Thymus (tissue), 11 donors: ENCODE data around the gene LETMD1. TPM values are rescaled to one million over a fixed set of nuclear protein-coding genes. Genes with fewer than 3 reads are reported as not detected.

ENCODE experiments used
- DNase-seq, 9 donors: peaks; one replicate each; pipeline ENCODE4 v3.0.0-alpha.2; 2013; ENCODE audit warnings: low spot score in 9 of 9, low read depth in 6 of 9, missing footprints in 1 of 9
- H3K27ac ChIP-seq, 2 donors: one replicate each; pipeline ENCODE4 v1.5.1; 2013; ENCODE audit warnings: control low read depth in 1 of 2, low read depth in 1 of 2, low read length in 1 of 2, mild to moderate bottlenecking in 1 of 2, moderate library complexity in 1 of 2
- H3K27me3 ChIP-seq, 2 donors: one replicate each; pipeline ENCODE4 v1.5.1; 2013; ENCODE audit warnings: low read length in 1 of 2; ENCODE audit not compliant: control insufficient read depth in 2 of 2, insufficient read depth in 1 of 2
- H3K36me3 ChIP-seq, 2 donors: one replicate each; pipeline ENCODE4 v1.5.1; 2013; ENCODE audit warnings: low read length in 1 of 2, mild to moderate bottlenecking in 1 of 2, moderate library complexity in 1 of 2; ENCODE audit not compliant: control insufficient read depth in 2 of 2, insufficient read depth in 2 of 2
- H3K4me1 ChIP-seq, 2 donors: one replicate each; pipeline ENCODE4 v1.5.1; 2013; ENCODE audit warnings: low read length in 2 of 2; ENCODE audit not compliant: control insufficient read depth in 2 of 2, insufficient read depth in 2 of 2
- H3K4me3 ChIP-seq, 2 donors: one replicate each; pipeline ENCODE4 v1.5.1; 2013; ENCODE audit warnings: low read length in 2 of 2, control low read depth in 1 of 2, mild to moderate bottlenecking in 1 of 2
- H3K9me3 ChIP-seq, 2 donors: one replicate each; pipeline ENCODE4 v1.5.1; 2013; ENCODE audit warnings: low read length in 1 of 2, mild to moderate bottlenecking in 1 of 2; ENCODE audit not compliant: control insufficient read depth in 2 of 2, insufficient read depth in 1 of 2
- WGBS: extraction: QIAGEN DNeasy Blood & Tissue Kit; methylation state at CpG from one replicate; pipeline ENCODE4 v1.1.7; 2013; 5-methylcytosine and 5-hydroxymethylcytosine counted together
- polyA plus RNA-seq: library from polyadenylated mRNA; stranded (reverse); fragments of 200-250 nt; gene quantifications from one replicate; pipeline ENCODE4 v1.2.3, GENCODE V29; 2013
- total RNA-seq: library from RNA; stranded (reverse); fragments of 120-200 nt; gene quantifications from one replicate; pipeline ENCODE4 v1.2.4, GENCODE V29; 2013
- donor health status: healthy.

LETMD1 gene
- total and polyA plus RNA-seq, 2 donors, result 45.2 to 78.8 TPM

DNA sequence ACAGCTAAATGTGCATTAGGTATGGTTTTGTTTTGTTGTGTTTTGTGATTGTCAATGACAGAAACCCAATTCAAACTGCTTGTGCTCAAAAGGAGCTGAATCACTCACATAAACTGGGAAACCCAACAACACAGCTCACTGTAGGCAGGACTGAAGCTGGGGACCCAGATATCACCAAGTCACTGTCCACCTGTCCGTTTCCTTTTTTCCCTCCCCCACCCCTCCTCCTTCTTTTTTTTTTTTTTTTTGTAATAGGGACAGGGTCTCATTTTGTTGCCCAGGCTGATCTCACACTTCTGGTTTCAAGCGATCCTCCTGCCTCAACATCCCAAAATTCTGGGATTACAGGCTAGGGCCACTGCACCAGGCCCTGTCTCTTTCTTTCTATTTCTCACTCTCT lies 15.1 kb upstream of the LETMD1 start:
- Histone ChIP-seq H3K4me3 (no peak overlapping the region), H3K4me1 (peaks cover 2 to 8% of the 10 kb centered on the region in 2 donors), H3K9me3 (no peaks in the 10 kb centered on the region), H3K27ac (no peak overlapping the region), H3K36me3 (no peaks in the 10 kb centered on the region), H3K27me3 (no peaks in the 10 kb centered on the region)
- no peak for DNase-seq
- 93% methylated on average over 2 of the region's 2 CpGs for WGBS

DNA sequence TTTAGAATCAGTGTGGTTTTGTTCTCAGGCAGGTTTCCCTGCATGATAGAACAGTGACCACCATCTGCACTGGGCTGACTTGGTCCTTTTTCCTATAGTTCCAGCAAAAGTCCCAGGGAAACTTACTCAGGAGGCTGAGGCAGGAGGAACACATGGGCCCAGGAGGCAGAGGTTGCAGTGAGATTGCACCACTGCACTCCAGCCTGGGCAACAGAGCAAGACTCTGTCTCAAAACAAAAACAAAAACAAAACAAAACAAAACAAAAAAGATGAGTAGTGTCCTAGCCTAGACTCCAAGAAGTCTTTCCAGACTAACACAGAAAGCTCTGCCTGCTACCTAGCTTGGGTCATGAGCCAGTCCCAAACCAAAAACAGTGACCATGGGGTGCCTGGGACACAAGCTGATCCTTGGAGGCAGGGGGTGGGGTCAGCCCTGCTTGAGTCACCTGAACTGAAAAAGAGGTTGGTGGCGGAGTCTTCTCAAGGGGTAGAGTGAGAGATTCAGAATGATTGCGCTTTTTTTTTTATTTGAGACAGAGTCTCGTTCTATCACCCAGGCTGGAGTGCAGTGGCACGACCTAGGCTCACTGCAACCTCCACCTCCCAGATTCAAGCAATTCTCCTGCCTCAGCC lies 14.6 kb upstream of the LETMD1 start:
- no peaks in the 10 kb centered on the region for H3K9me3 ChIP-seq
- no peaks in the 10 kb centered on the region for H3K36me3 ChIP-seq
- no peak for DNase-seq
- no peak overlapping the region for H3K27ac ChIP-seq
- H3K4me3 ChIP-seq, result no peak overlapping the region
- no peaks in the 10 kb centered on the region for H3K27me3 ChIP-seq
- WGBS, result 96% methylated on average over 4 of the region's 4 CpGs
- peaks cover 0 to 2% of the 10 kb centered on the region in 2 donors for H3K4me1 ChIP-seq

DNA sequence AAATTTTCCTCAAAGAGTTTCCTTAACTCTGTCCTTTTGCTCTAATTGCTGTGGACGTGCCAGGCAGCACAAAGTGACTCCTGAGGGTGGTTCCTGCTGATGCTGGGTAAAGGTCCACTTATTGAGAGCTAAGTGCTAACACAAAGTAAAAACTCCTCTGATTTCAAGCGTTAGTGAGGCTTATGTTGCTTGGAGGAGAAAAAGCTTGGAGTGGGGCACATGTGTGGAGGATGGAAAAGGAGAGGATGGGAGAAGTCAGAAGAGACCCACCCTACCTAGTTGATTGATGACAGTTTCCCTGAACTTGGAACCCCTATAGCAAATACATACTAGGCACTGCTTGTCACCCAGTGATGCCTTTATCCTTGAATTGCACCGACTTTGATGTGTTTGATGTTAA lies 11.8 kb upstream of the LETMD1 start:
- no peak for DNase-seq
- no peaks in the 10 kb centered on the region for H3K4me1 ChIP-seq
- 91% methylated on average over 3 of the region's 3 CpGs for WGBS
- no peaks in the 10 kb centered on the region for H3K27me3 ChIP-seq
- H3K9me3 ChIP-seq, result no peaks in the 10 kb centered on the region
- no peaks in the 10 kb centered on the region for H3K36me3 ChIP-seq
- H3K4me3 ChIP-seq, result no peak overlapping the region
- no peak overlapping the region for H3K27ac ChIP-seq

DNA sequence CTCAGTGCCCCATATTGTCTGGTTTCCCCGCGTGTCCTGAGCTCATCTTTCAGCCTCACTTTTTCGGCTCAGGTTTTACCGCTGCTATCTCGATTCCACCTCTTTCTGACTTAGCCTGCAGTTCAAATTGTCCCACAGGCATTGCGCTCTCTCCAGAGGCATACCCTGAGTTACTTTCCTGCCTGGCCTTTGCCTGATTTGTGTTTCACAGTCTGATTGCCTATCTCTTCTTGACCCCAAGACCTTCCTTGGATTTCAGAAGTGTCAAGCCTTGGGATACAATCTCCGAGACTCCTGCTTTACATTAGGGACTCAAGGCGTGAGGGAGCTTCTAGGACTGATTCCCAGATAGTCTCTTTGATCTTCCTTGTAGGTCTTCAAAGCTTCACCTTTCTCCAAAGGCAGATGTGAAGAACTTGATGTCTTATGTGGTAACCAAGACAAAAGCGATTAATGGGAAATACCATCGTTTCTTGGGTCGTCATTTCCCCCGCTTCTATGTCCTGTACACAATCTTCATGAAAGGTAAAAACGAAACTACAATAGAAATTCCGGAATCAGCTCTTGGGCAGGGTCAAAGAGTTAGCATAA lies 629 bp downstream of the LETMD1 start:
- Histone ChIP-seq H3K27me3 (no peaks in the 10 kb centered on the region), H3K27ac (peak overlapping the region; percentile 88 to 96), H3K9me3 (no peaks in the 10 kb centered on the region), H3K36me3 (peaks cover 4 to 19% of the 10 kb centered on the region in 2 donors), H3K4me3 (peak overlapping the region; percentile 70 to 73), H3K4me1 (peaks cover 9 to 22% of the 10 kb centered on the region in 2 donors)
- peak in 1 of 9 donors; percentile 46 for DNase-seq
- WGBS, result 36% methylated on average over 14 of the region's 14 CpGs

DNA sequence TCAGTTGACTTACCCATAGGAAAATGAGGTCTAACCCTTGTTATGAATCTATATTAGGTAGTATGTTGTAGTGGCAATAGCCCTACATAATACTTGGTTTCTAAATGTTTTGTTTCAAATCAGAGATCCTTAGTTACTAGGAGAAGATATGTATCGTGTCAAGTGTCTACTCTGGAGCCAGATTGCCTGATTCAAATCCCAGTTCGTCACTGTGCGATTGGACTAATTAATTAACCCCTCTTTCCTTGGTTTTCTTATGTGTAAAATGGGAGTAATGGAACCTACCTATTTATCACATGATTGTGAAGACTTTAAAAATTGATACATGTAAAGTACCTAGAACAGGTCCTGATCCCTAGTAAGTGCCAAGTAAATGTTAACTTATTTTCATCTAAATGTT lies 1.4 kb downstream of the LETMD1 start:
- Histone ChIP-seq H3K27me3 (no peaks in the 10 kb centered on the region), H3K36me3 (peaks cover 8 to 26% of the 10 kb centered on the region in 2 donors), H3K9me3 (no peaks in the 10 kb centered on the region), H3K27ac (no peak overlapping the region), H3K4me1 (peaks cover 9 to 22% of the 10 kb centered on the region in 2 donors), H3K4me3 (no peak overlapping the region)
- no peak for DNase-seq
- whole genome bisulfite sequencing, result 94% methylated on average over 3 of the region's 3 CpGs

DNA sequence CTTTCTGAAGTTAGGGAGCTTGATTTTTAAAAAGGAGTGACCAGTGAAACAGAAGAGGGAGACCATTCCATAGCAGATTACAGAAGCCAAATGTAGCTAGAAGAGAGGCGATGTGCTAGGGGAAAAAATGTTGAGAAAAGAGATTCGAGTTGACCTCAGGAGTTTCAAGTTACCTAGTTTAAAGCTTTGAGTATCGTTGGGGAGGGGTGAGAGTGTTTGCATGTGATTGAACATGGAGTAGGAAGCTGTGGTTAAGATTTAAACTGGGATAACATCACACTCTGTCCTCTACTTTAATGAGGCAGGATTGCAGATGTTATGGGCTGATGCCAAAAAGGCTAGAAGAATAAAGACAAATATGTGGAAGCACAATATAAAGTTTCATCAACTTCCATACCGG lies 3.7 kb downstream of the LETMD1 start:
- Histone ChIP-seq H3K9me3 (no peaks in the 10 kb centered on the region), H3K4me3 (no peak overlapping the region), H3K27me3 (no peaks in the 10 kb centered on the region), H3K27ac (no peak overlapping the region), H3K36me3 (peaks cover 27 to 43% of the 10 kb centered on the region in 2 donors), H3K4me1 (peaks cover 9 to 22% of the 10 kb centered on the region in 2 donors)
- DNase-seq, result no peak
- WGBS, result 58% methylated on average over 4 of the region's 4 CpGs

DNA sequence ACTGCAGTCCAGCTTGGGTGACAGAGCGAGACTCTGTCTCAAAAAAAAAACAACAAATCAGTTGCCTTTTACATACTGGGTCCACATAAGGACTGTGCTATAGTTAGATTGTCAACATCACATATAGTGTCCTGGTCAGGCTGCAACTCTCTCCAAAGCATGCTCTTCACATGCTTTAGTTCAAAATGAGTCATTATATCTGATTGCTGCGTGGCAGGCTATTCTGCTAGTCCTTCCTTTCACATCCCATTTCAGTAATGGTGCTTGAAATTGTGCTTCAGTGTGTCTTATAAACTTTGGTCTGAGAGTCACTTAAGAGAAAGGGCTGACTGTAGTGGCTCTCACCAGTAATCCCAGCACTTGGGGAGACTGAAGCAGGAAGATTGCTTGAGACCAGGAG lies 6.9 kb downstream of the LETMD1 start:
- H3K27ac ChIP-seq, result no peak overlapping the region
- WGBS, result 97% methylated on average over 2 of the region's 2 CpGs
- H3K4me3 ChIP-seq, result no peak overlapping the region
- peaks cover 0 to 5% of the 10 kb centered on the region in 2 donors for H3K4me1 ChIP-seq
- no peak for DNase-seq
- no peaks in the 10 kb centered on the region for H3K9me3 ChIP-seq
- H3K27me3 ChIP-seq, result no peaks in the 10 kb centered on the region
- peaks cover 55 to 75% of the 10 kb centered on the region in 2 donors for H3K36me3 ChIP-seq

DNA sequence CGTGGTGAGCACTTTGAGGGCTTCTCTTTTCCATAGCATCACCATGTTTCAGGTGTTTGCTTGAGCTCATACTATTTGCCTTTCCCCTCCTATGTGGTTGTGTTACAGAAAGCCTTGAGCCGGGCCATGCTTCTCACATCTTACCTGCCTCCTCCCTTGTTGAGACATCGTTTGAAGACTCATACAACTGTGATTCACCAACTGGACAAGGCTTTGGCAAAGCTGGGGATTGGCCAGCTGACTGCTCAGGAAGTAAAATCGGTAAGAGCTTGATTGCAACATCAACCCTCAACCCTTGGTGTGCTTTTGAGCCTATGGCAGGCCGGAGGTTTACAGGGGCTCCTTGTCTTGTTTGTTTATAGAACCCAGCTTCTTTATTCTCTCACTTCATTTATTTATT lies 8.1 kb downstream of the LETMD1 start:
- no peaks in the 10 kb centered on the region for H3K27me3 ChIP-seq
- DNase-seq, result no peak
- H3K36me3 ChIP-seq, result peaks cover 55 to 83% of the 10 kb centered on the region in 2 donors
- peaks cover 0 to 3% of the 10 kb centered on the region in 2 donors for H3K4me1 ChIP-seq
- no peak overlapping the region for H3K4me3 ChIP-seq
- no peaks in the 10 kb centered on the region for H3K9me3 ChIP-seq
- WGBS, result 91% methylated on average over 5 of the region's 5 CpGs
- no peak overlapping the region for H3K27ac ChIP-seq

DNA sequence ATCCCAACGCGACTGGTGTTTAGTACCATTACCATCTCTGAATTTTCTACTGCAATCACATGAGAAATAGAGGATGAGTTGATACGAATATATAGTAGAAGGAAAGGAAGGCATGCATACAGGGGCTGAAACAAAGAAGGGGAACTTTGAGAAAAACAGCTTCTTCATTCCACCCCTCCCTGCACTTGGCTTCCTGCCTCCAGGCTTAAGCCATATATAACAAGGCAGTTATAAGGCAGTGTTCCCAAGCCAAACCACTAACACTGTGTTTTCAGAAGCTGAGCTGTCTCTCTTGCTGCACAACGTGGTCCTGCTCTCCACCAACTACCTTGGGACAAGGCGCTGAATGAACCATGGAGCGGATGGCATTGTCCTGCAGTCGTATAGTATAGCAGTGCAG lies 11.0 kb downstream of the LETMD1 start:
- Histone ChIP-seq H3K9me3 (no peaks in the 10 kb centered on the region), H3K27me3 (no peaks in the 10 kb centered on the region), H3K27ac (no peak overlapping the region), H3K36me3 (peaks cover 74 to 90% of the 10 kb centered on the region in 2 donors), H3K4me1 (no peaks in the 10 kb centered on the region), H3K4me3 (no peak overlapping the region)
- no peak for DNase-seq
- 97% methylated on average over 7 of the region's 7 CpGs for WGBS
